Gastrocnemius medialis (tissue), 4 donors: ENCODE measurements around the gene CRAMP1. TPM values are rescaled to one million over a fixed set of nuclear protein-coding genes. Genes with fewer than 3 reads are reported as not detected.
A peak's percentile ranks its signal among the peaks of the same experiment; 100 is the strongest.

Experiments used
- ATAC-seq, 2 donors: fragments of 150-250 bp; one replicate each; pipeline ENCODE4 v1.9.1; 2016
- DNase-seq, 2 donors: peaks; one replicate each; pipeline ENCODE4 v3.0.0-alpha.2; 2019
- H3K27ac ChIP-seq, 4 donors: fragments of 200-600 bp; sonication (generic); 1 replicate in 1 of 4; 2 replicates in 3 of 4; pipeline ENCODE4 v1.5.1; 2016 to 2018; ENCODE audit warnings: mild to moderate bottlenecking in 2 of 4, moderate library complexity in 1 of 4
- H3K27me3 ChIP-seq, 3 donors: fragments of 200-600 bp; sonication (generic) in 2 of 3; 1 replicate in 1 of 3; 2 replicates in 2 of 3; pipeline versions ENCODE4 v1.5.1 to v1.6.0; 2016 to 2019; ENCODE audit warnings: mild to moderate bottlenecking in 1 of 3, moderate library complexity in 1 of 3
- H3K36me3 ChIP-seq, 2 donors: fragments of 200-600 bp; sonication (generic) in 1 of 2; one replicate each; pipeline ENCODE4 v1.5.1; 2017 to 2018
- H3K4me1 ChIP-seq, 2 donors: fragments of 200-600 bp; sonication (generic) in 1 of 2; one replicate each; pipeline ENCODE4 v1.5.1; 2016 to 2017; ENCODE audit warnings: mild to moderate bottlenecking in 2 of 2
- H3K4me3 ChIP-seq, 4 donors: fragments of 200-600 bp; sonication (generic) in 3 of 4; 1 replicate in 1 of 4; 2 replicates in 3 of 4; pipeline ENCODE4 v1.5.1; 2016 to 2019; ENCODE audit warnings: mild to moderate bottlenecking in 2 of 4
- H3K9me3 ChIP-seq, 3 donors: fragments of 200-600 bp; sonication (generic) in 2 of 3; 1 replicate in 1 of 3; 2 replicates in 2 of 3; pipeline ENCODE4 v1.5.1; 2016 to 2019
- POLR2A ChIP-seq, 2 donors: fragments of 450-650 bp; IDR thresholded peaks; one replicate each; pipeline ENCODE4 v1.6.1; 2017; ENCODE audit warnings: antibody characterized with exemption in 2 of 2, mild to moderate bottlenecking in 2 of 2, moderate library complexity in 2 of 2
- in situ Hi-C, 4 donors: fragments of 200-750 bp; cut with MboI; loops; one replicate each; pipeline versions ENCODE4 v1.15.0 to v1.8.0; 2017; ENCODE audit warnings: low sequenced_read_pairs in 4 of 4
- intact Hi-C: fragments of 100-400 bp; cut with DNase I; formaldehyde crosslinking; loops from one replicate; pipeline ENCODE4 v1.15.1; 2023; ENCODE audit warnings: low total_unique reads
- total RNA-seq, 4 donors: library from RNA; depleted of rRNA; stranded (reverse); fragments of >200 nt; gene quantifications; one replicate each; pipeline versions ENCODE4 v1.1.0 to v1.2.3, GENCODE V29; 2016
- TF ChIP-seq, protein P1 (sequence below), 5 experiments: fragments of 450-650 bp in 3 of 5; fragments of 200-600 bp in 2 of 5; sonication (generic) in 2 of 5; IDR thresholded peaks in 4 of 5; conservative IDR thresholded peaks in 1 of 5; 1 replicate in 4 of 5; 2 replicates in 1 of 5; pipeline ENCODE4 v1.5.1; 2016 to 2019; ENCODE audit warnings: antibody characterized with exemption in 5 of 5, mild to moderate bottlenecking in 3 of 5, moderate library complexity in 3 of 5

CRAMP1 gene
- total RNA-seq, 4 donors from 2014 or later, result 7.0 to 10.7 (median 8.7) TPM

DNA sequence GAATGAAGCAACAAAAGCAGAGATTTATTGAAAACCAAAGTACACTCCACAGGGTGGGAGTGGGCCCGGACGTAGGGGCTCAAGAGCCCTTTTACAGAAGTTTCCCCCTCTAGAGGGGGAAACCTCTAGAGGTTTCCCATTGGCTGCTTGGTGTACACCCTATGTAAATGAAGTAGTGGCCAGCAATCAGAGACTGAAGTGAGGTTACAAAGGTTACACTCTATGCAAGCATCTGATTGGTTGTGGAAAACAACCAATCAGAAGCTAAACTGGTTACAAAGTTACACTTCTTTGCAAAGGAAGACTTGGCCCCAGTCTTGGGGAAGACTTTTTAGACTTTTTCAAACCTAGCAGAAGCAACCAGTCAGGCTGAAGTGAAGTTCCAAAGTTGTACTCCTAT, 27.1 kb downstream of the CRAMP1 start:
- H3K4me1 ChIP-seq, result peaks cover 30 to 31% of the 10 kb centered on the region in 2 donors
- H3K36me3 ChIP-seq, result peaks cover 0 to 51% of the 10 kb centered on the region in 2 donors
- no peak overlapping the region for H3K4me3 ChIP-seq
- H3K27ac ChIP-seq, result no peak overlapping the region
- TF ChIP-seq POLR2A (IDR thresholded peaks at IDR 0.05), result no peak
- TF ChIP-seq, protein P1, sequence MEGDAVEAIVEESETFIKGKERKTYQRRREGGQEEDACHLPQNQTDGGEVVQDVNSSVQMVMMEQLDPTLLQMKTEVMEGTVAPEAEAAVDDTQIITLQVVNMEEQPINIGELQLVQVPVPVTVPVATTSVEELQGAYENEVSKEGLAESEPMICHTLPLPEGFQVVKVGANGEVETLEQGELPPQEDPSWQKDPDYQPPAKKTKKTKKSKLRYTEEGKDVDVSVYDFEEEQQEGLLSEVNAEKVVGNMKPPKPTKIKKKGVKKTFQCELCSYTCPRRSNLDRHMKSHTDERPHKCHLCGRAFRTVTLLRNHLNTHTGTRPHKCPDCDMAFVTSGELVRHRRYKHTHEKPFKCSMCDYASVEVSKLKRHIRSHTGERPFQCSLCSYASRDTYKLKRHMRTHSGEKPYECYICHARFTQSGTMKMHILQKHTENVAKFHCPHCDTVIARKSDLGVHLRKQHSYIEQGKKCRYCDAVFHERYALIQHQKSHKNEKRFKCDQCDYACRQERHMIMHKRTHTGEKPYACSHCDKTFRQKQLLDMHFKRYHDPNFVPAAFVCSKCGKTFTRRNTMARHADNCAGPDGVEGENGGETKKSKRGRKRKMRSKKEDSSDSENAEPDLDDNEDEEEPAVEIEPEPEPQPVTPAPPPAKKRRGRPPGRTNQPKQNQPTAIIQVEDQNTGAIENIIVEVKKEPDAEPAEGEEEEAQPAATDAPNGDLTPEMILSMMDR (IDR thresholded peaks at IDR 0.05 in 4 of 5, conservative IDR thresholded peaks at IDR 0.05 in 1 of 5), result no peak
- in situ Hi-C loops, result no loop called here
- H3K27me3 ChIP-seq, result no peaks in the 10 kb centered on the region
- no peak for DNase-seq
- H3K9me3 ChIP-seq, result no peaks in the 10 kb centered on the region
- ATAC-seq, result no peak
- intact Hi-C loops, result no loop called here

DNA sequence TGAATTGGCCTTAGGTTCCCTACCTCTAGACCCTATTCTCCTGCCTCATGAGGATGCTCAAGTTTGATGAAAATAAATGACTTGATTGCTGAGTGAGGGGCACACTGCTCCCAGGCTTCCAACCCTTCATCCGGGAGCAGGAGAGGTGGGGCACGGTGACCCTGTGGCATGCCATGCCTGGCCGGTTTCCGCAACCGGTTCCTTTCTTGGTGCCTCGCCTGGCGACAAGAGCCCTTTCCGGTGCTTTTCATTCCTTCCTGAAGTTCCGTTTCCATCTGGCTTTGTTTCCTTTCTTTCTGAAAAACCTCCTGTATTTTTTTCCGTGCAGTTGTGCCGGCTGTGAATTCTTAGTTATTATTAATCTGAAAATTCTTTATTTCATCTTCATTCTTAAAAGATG, 27.7 kb downstream of the CRAMP1 start:
- Histone ChIP-seq H3K36me3 (peaks cover 0 to 47% of the 10 kb centered on the region in 2 donors), H3K27ac (no peak overlapping the region), H3K4me1 (peaks cover 31 to 32% of the 10 kb centered on the region in 2 donors), H3K9me3 (no peaks in the 10 kb centered on the region), H3K4me3 (no peak overlapping the region), H3K27me3 (no peaks in the 10 kb centered on the region)
- TF ChIP-seq, protein P1 (IDR thresholded peaks at IDR 0.05 in 4 of 5, conservative IDR thresholded peaks at IDR 0.05 in 1 of 5), result no peak
- no peak for TF ChIP-seq POLR2A (IDR thresholded peaks at IDR 0.05)
- intact Hi-C loops, result no loop called here
- in situ Hi-C loops, result no loop called here
- ATAC-seq (no peak), DNase-seq (no peak)

DNA sequence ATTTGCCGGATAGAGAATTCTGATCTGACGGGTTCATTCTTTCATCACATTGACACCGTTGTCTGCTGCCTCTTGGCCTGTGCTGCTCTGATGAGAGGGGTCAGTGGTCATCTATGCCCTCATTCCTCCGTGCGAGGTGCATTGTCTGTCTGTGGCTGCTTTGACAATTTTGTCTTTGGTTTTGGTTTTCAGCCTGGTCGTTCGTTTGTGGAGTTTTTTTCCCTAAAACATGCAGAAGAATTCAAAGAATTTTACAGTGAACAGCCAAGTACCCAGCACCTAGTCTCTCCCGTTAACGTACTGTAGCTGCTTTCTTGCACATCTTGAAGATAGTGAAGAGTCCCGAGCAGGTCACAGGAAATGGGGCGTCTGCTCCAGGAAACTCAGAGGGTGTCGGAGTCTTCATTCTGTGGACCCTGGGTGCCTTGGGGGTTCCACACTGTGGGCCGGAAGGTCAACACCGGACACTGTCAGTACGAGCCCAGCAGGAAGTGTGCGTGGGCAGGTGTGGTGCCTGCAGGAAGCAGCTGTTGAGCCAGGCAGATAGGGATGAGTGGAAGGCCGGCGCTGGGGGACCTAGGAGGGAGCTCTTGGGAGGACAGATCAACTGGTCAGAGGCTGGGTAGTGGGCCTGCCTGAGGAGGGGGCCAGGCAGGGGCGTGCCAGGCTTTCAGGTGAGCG, 28.2 kb downstream of the CRAMP1 start:
- peaks cover 0 to 42% of the 10 kb centered on the region in 2 donors for H3K36me3 ChIP-seq
- no peaks in the 10 kb centered on the region for H3K27me3 ChIP-seq
- no peak for TF ChIP-seq POLR2A (IDR thresholded peaks at IDR 0.05)
- TF ChIP-seq, protein P1 (IDR thresholded peaks at IDR 0.05 in 4 of 5, conservative IDR thresholded peaks at IDR 0.05 in 1 of 5), result no peak
- H3K4me1 ChIP-seq, result peaks cover 31 to 32% of the 10 kb centered on the region in 2 donors
- H3K4me3 ChIP-seq, result no peak overlapping the region
- intact Hi-C loops (no loop called here), in situ Hi-C loops (no loop called here)
- no peak for DNase-seq
- no peaks in the 10 kb centered on the region for H3K9me3 ChIP-seq
- no peak for ATAC-seq
- no peak overlapping the region for H3K27ac ChIP-seq

DNA sequence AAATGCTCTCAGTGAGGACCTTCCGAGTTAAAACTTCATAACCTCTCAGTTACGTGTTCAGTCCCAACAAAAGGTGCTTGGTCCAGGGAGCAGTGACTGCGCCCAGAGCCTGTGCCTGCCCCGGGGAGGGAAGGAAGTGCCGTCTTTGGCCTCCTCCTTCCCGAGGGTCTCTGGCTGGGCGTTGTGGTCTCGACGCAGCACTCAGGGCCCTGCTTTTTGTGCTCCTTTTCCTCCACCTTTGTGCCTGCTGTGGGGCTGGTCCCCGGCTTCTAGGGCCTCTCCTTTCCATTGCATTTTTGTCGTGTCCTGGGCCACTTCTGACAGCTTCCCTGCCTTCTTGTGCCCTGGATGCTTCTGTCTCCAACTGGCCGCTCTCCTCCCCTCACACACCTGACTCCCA, 29.1 kb downstream of the CRAMP1 start:
- ATAC-seq, result no peak
- TF ChIP-seq, protein P1 (IDR thresholded peaks at IDR 0.05 in 4 of 5, conservative IDR thresholded peaks at IDR 0.05 in 1 of 5), result no peak
- TF ChIP-seq POLR2A (IDR thresholded peaks at IDR 0.05), result no peak

More for the DNA sequence above, 29.1 kb downstream of the CRAMP1 start:
- Histone ChIP-seq H3K36me3 (peaks cover 0 to 42% of the 10 kb centered on the region in 2 donors), H3K4me3 (no peak overlapping the region), H3K27ac (peak overlapping the region in 2 of 4 donors; percentile 74 to 80), H3K27me3 (no peaks in the 10 kb centered on the region), H3K4me1 (peaks cover 32 to 37% of the 10 kb centered on the region in 2 donors), H3K9me3 (no peaks in the 10 kb centered on the region)
- DNase-seq, result no peak
- in situ Hi-C loops (no loop called here), intact Hi-C loops (no loop called here)
